ENCODE measurements around the gene HSPBAP1. TPM values are rescaled to one million over a fixed set of nuclear protein-coding genes. Genes with fewer than 3 reads are reported as not detected.

HSPBAP1 gene
- total and polyA plus RNA-seq, 9 of the 15 experiments (the other 6 are each of a cell fraction or from before 2014, with no cell fraction given): 2.1 to 4.5 (median 3.4) TPM

- Histone ChIP-seq H3K4me2 (ENCODE audit: insufficient read depth, low read length) (no peak overlapping the region), H3K27ac (ENCODE audit: extremely low read depth, low read depth, low read length) (no peak overlapping the region), H2AFZ (ENCODE audit: low read depth, low read length) (peak overlapping the region; percentile 22; the same call in 1 of the 2 replicates), H3K4me3 (no peak overlapping the region), H3K9ac (ENCODE audit: insufficient read depth in 1 of 2, low read depth in 2 of 2, low read length in 2 of 2) (no peak overlapping the region), H3K4me1 (replicated peaks in 1 of 2; ENCODE audit: control insufficient read depth in 2 of 2, insufficient read depth in 2 of 2, low read length in 2 of 2) (no peaks in the 10 kb centered on the region), H3K9me3 (replicated peaks; ENCODE audit: control insufficient read depth, insufficient read depth, low read depth, low read length) (no peaks in the 10 kb centered on the region), H3K79me2 (ENCODE audit: control insufficient read depth, insufficient read depth, low read length) (no peaks in the 10 kb centered on the region), H3K27me3 (ENCODE audit: control insufficient read depth in 2 of 2, insufficient read depth in 2 of 2, low read length in 2 of 2) (no peaks in the 10 kb centered on the region), H3K36me3 (ENCODE audit: control insufficient read depth, insufficient read depth, low read length) (no peaks in the 10 kb centered on the region), H4K20me1 (replicated peaks; ENCODE audit: control insufficient read depth, insufficient read depth, low read length) (no peaks in the 10 kb centered on the region), H3K9me1 (ENCODE audit: control insufficient read depth, insufficient read depth, low read length) (no peaks in the 10 kb centered on the region)
- POLR2A ChIA-PET: no interaction called here
- 52% methylated on average over 3 of the region's 3 CpGs for WGBS (ENCODE audit: insufficient coverage, low coverage, missing lambda C conversion rate)
- in situ Hi-C loops (cut with MboI): no loop called here
- no peak for TF ChIP-seq ZNF143 (CRISPR knock-in tag; IDR thresholded peaks at IDR 0.05)
- no peak for TF ChIP-seq HDGF (IDR thresholded peaks at IDR 0.05)
- no peak for TF ChIP-seq SRSF1 (IDR thresholded peaks at IDR 0.05; ENCODE audit: low read depth, low read length)
- TF ChIP-seq ZNF124 (CRISPR knock-in tag; IDR thresholded peaks at IDR 0.05): no peak
- TF ChIP-seq ZNF764 (CRISPR knock-in tag; IDR thresholded peaks at IDR 0.05; ENCODE audit: low read depth): no peak
- TF ChIP-seq SOX6 (IDR thresholded peaks at IDR 0.05): no peak
- no peak for TF ChIP-seq ZHX1 (conservative IDR thresholded peaks at IDR 0.05; ENCODE audit: low read length)
- TF ChIP-seq L3MBTL2 (IDR thresholded peaks at IDR 0.05): no peak
- TF ChIP-seq NCOA1 (IDR thresholded peaks at IDR 0.05; ENCODE audit: low read depth): no peak
- TF ChIP-seq STAT5A (IDR thresholded peaks at IDR 0.05; ENCODE audit: borderline replicate concordance, low read length): no peak
- CTCF ChIA-PET (ENCODE audit: low intra/inter-chr PET ratio): no interaction called here
- ATAC-seq (no peak), DNase-seq (ENCODE audit: extremely low read depth in 1 of 4, low spot score in 3 of 4) (no peak), FAIRE-seq (no peak)
- BruUV-seq (replicated peaks): no TSS peak
- intact Hi-C loops (cut with micrococcal nuclease): no loop called here
Observed at GRCh38 chr3:122767540-122768372, 25.9 kb downstream of the HSPBAP1 start.
